ENCODE results near the gene SUV39H2. TPM values are rescaled to one million over a fixed set of nuclear protein-coding genes. Genes with fewer than 3 reads are reported as not detected.
A peak's percentile ranks its signal among the peaks of the same experiment; 100 is the strongest.

SUV39H2 gene
- total and polyA plus RNA-seq, 10 of the 15 experiments (the other 5 are each of a cell fraction or from before 2014, with no cell fraction given), result 24.3 to 41.1 (median 30.0) TPM

DNA sequence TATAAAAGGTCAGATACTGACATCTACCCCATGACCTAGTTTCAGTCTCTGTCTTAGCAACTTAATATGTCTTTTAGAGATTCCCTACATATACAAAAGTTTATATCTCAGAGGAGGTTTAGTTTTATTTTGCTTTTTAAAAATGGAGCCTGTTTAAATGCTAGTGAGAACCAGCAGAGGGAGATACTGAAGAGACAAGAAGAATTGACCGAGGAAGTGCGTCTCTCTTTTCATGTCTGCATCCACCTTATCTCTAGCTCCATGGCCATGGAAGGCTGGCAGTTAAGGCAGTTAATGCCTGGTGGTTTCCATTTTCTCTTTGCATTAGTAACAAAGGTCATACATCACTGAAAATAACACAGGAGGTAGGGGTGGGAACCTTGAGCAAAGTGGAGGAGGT, 10.7 kb downstream of the SUV39H2 start:
- no peak overlapping the region for H3K4me3 ChIP-seq
- H3K27ac ChIP-seq (ENCODE audit: control insufficient read depth, insufficient read depth), result no peak overlapping the region
- no peak overlapping the region for H3K4me2 ChIP-seq (ENCODE audit: control insufficient read depth, insufficient read depth)
- H2AFZ ChIP-seq (ENCODE audit: control insufficient read depth, low read depth, low read length), result no peak overlapping the region
- BruUV-seq (replicated peaks), result no TSS peak
- intact Hi-C loops (cut with micrococcal nuclease; ENCODE audit: unreplicated experiment) (loop anchor here (10.0 kb wide), 1 partner anchor 215 kb away; no protein-coding TSS in a partner anchor), in situ Hi-C loops (cut with MboI) (no loop called here)
- WGBS (ENCODE audit: insufficient coverage, insufficient replicate concordance, low lambda C conversion rate, missing lambda C conversion rate), result 94% methylated on average over 2 of the region's 2 CpGs
- peaks cover 63% of the 10 kb centered on the region for H3K79me2 ChIP-seq (ENCODE audit: control insufficient read depth, insufficient read depth, low read length)
- H3K36me3 ChIP-seq (ENCODE audit: control insufficient read depth in 2 of 2, insufficient read depth in 2 of 2, low read length in 1 of 2), result peaks cover 0 to 10% of the 10 kb centered on the region in 2 experiments; a peak in 2 of 4 replicates
- H4K20me1 ChIP-seq (ENCODE audit: control insufficient read depth, insufficient read depth), result no peaks in the 10 kb centered on the region
- ChIA-PET CTCF (interaction anchor here (0.6 to 3.0 kb wide), 15 partner anchors 10 to 381 kb away, joined by 3 to 31 read pairs (median 5); partner anchors contain the start of genes CDNF, HSPA14, MSANTD7 and SUV39H2), SMC1A (ENCODE audit: uncharacterized antibody, unreplicated experiment) (interaction anchor here (1.2 to 2.5 kb wide), 8 partner anchors 10 to 380 kb away, joined by 3 to 19 read pairs (median 4); partner anchors contain the start of gene SUV39H2), RAD21 (ENCODE audit: unreplicated experiment) (interaction anchor here (0.9 to 1.8 kb wide), 3 partner anchors 19 to 83 kb away, joined by 3 to 6 read pairs (median 4); no protein-coding TSS in a partner anchor), POLR2A (interaction anchor here (0.7 to 1.0 kb wide), 3 partner anchors 11 to 26 kb away, joined by 3 to 4 read pairs (median 4); partner anchors contain the start of gene SUV39H2)
- ATAC-seq, result peak; percentile 71
- H3K27me3 ChIP-seq (replicated peaks in 1 of 2; ENCODE audit: control insufficient read depth in 2 of 2, insufficient read depth in 2 of 2, low read length in 1 of 2), result no peaks in the 10 kb centered on the region
- FAIRE-seq, result no peak
- no peak for DNase-seq (ENCODE audit: low read depth, low spot score)
- no peaks in the 10 kb centered on the region; the same call in 2 of the 3 replicates for H3K9me3 ChIP-seq (replicated peaks; ENCODE audit: control insufficient read depth, insufficient read depth, low read length)
- no peak overlapping the region for H3K9ac ChIP-seq (ENCODE audit: control insufficient read depth, insufficient read depth, low read length)
- no peaks in the 10 kb centered on the region for H3K4me1 ChIP-seq (ENCODE audit: control insufficient read depth, insufficient read depth, low read length)
- TF ChIP-seq YBX1 (IDR thresholded peaks at IDR 0.05) (no peak), SMC3 (IDR thresholded peaks at IDR 0.05; ENCODE audit: borderline replicate concordance, low read length) (peak; percentile 39; the same call in 1 of the 2 replicates), CREB1 (IDR thresholded peaks at IDR 0.05; ENCODE audit: low read depth) (no peak), TCF12 (IDR thresholded peaks at IDR 0.05; ENCODE audit: low read depth, low read length) (no peak), RAD21 (IDR thresholded peaks at IDR 0.05; ENCODE audit: insufficient read depth, low read depth, low read length) (peak; percentile 33), CBX5 (IDR thresholded peaks at IDR 0.05; ENCODE audit: low read depth) (no peak), SRF (IDR thresholded peaks at IDR 0.05; ENCODE audit: low read depth in 2 of 2, low read length in 2 of 2) (no peak), YY1 (IDR thresholded peaks at IDR 0.05; ENCODE audit: low read depth, low read length) (peak; percentile 78), MTA3 (IDR thresholded peaks at IDR 0.05; ENCODE audit: borderline replicate concordance, low read length) (no peak), ZBED1 (IDR thresholded peaks at IDR 0.05; ENCODE audit: borderline replicate concordance) (no peak), CBFB (IDR thresholded peaks at IDR 0.05; ENCODE audit: low read depth) (no peak), ZNF217 (IDR thresholded peaks at IDR 0.05) (no peak), IKZF2 (IDR thresholded peaks at IDR 0.05) (no peak), ZNF207 (IDR thresholded peaks at IDR 0.05; ENCODE audit: borderline replicate concordance) (no peak), SMAD5 (IDR thresholded peaks at IDR 0.05; ENCODE audit: low read depth) (no peak), EP300 (IDR thresholded peaks at IDR 0.05; ENCODE audit: borderline replicate concordance in 1 of 2, control insufficient read depth in 1 of 2, low read depth in 2 of 2, low read length in 2 of 2) (no peak), RBBP5 (conservative IDR thresholded peaks at IDR 0.05) (no peak)
- TF ChIP-seq, protein P1, sequence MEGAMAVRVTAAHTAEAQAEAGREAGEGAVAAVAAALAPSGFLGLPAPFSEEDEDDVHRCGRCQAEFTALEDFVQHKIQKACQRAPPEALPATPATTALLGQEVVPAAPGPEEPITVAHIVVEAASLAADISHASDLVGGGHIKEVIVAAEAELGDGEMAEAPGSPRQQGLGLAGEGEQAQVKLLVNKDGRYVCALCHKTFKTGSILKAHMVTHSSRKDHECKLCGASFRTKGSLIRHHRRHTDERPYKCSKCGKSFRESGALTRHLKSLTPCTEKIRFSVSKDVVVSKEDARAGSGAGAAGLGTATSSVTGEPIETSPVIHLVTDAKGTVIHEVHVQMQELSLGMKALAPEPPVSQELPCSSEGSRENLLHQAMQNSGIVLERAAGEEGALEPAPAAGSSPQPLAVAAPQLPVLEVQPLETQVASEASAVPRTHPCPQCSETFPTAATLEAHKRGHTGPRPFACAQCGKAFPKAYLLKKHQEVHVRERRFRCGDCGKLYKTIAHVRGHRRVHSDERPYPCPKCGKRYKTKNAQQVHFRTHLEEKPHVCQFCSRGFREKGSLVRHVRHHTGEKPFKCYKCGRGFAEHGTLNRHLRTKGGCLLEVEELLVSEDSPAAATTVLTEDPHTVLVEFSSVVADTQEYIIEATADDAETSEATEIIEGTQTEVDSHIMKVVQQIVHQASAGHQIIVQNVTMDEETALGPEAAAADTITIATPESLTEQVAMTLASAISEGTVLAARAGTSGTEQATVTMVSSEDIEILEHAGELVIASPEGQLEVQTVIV (IDR thresholded peaks at IDR 0.05; ENCODE audit: borderline replicate concordance, partially characterized antibody), result no peak
- TF ChIP-seq, protein P2, sequence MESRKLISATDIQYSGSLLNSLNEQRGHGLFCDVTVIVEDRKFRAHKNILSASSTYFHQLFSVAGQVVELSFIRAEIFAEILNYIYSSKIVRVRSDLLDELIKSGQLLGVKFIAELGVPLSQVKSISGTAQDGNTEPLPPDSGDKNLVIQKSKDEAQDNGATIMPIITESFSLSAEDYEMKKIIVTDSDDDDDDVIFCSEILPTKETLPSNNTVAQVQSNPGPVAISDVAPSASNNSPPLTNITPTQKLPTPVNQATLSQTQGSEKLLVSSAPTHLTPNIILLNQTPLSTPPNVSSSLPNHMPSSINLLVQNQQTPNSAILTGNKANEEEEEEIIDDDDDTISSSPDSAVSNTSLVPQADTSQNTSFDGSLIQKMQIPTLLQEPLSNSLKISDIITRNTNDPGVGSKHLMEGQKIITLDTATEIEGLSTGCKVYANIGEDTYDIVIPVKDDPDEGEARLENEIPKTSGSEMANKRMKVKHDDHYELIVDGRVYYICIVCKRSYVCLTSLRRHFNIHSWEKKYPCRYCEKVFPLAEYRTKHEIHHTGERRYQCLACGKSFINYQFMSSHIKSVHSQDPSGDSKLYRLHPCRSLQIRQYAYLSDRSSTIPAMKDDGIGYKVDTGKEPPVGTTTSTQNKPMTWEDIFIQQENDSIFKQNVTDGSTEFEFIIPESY (IDR thresholded peaks at IDR 0.05), result no peak
- TF ChIP-seq, protein P3, sequence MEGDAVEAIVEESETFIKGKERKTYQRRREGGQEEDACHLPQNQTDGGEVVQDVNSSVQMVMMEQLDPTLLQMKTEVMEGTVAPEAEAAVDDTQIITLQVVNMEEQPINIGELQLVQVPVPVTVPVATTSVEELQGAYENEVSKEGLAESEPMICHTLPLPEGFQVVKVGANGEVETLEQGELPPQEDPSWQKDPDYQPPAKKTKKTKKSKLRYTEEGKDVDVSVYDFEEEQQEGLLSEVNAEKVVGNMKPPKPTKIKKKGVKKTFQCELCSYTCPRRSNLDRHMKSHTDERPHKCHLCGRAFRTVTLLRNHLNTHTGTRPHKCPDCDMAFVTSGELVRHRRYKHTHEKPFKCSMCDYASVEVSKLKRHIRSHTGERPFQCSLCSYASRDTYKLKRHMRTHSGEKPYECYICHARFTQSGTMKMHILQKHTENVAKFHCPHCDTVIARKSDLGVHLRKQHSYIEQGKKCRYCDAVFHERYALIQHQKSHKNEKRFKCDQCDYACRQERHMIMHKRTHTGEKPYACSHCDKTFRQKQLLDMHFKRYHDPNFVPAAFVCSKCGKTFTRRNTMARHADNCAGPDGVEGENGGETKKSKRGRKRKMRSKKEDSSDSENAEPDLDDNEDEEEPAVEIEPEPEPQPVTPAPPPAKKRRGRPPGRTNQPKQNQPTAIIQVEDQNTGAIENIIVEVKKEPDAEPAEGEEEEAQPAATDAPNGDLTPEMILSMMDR (IDR thresholded peaks at IDR 0.05 in 2 of 3, conservative IDR thresholded peaks at IDR 0.05 in 1 of 3; ENCODE audit: control insufficient read depth in 2 of 3, extremely low read depth in 1 of 3, insufficient read depth in 1 of 3, low read depth in 3 of 3, low read length in 3 of 3), result peak; percentile 28 to 43 (median 39); a peak in 4 of 6 replicates

Measured in GM12878 (cell line).